Keratinocyte (primary cell): ENCODE data around the gene SKIC8.

ENCODE experiments used
- EZH2 ChIP-seq: IDR thresholded peaks from one replicate; pipeline ENCODE4 v1.6.1; 2012; ENCODE audit warnings: inconsistent platforms, mild to moderate bottlenecking, low read length, moderate library complexity
- TF ChIP-seq, protein P1 (sequence below), 3 experiments: IDR thresholded peaks in 1 of 3; conservative IDR thresholded peaks in 1 of 3; optimal IDR thresholded peaks in 1 of 3; 2 replicates in 2 of 3; 3 replicates in 1 of 3; pipeline versions ENCODE3 to v1.5.1; 2011; ENCODE audit warnings: low read length in 3 of 3, mild to moderate bottlenecking in 3 of 3, moderate library complexity in 2 of 3, control low read depth in 1 of 3, inconsistent platforms in 1 of 3; ENCODE audit not compliant: insufficient read depth in 2 of 3; ENCODE audit errors: extremely low read depth in 1 of 3

DNA sequence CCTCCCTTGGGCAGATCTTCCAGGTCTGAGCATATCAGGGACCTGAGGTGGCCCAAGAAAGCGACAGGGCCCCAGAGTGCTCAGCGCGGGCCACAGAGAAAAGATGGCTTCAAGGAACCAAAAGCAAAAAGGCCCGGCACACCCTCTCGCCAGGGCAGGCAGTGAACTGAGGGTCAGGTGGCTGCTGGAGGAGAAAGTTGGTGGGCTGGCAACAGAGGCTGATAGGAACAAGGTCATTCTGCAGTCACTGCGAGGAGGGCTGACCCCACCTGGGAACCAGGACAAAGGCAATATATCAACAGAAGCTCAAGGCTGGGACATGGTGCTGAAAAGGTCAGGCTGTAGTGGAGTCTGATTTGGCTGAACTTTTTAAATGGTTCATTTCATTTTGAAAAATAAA lies 62.3 kb downstream of the SKIC8 start:
- TF ChIP-seq, protein P1, sequence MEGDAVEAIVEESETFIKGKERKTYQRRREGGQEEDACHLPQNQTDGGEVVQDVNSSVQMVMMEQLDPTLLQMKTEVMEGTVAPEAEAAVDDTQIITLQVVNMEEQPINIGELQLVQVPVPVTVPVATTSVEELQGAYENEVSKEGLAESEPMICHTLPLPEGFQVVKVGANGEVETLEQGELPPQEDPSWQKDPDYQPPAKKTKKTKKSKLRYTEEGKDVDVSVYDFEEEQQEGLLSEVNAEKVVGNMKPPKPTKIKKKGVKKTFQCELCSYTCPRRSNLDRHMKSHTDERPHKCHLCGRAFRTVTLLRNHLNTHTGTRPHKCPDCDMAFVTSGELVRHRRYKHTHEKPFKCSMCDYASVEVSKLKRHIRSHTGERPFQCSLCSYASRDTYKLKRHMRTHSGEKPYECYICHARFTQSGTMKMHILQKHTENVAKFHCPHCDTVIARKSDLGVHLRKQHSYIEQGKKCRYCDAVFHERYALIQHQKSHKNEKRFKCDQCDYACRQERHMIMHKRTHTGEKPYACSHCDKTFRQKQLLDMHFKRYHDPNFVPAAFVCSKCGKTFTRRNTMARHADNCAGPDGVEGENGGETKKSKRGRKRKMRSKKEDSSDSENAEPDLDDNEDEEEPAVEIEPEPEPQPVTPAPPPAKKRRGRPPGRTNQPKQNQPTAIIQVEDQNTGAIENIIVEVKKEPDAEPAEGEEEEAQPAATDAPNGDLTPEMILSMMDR (optimal IDR thresholded peaks at IDR 0.05 in 1 of 3, IDR thresholded peaks at IDR 0.05 in 1 of 3, conservative IDR thresholded peaks at IDR 0.05 in 1 of 3; ENCODE audit: extremely low read depth in 1 of 3, insufficient read depth in 2 of 3, low read length in 3 of 3): no peak
- no peak for TF ChIP-seq EZH2
